GM12864 (cell line): Measurements from ENCODE around the gene ZFAND2A.

Experiments
- DNase-seq: peaks from one replicate; pipeline ENCODE4 v3.0.0-alpha.2; 2011; ENCODE audit warnings: low read depth
- H3K4me3 ChIP-seq: 2 replicates; pipeline ENCODE4 v1.5.1; 2011; ENCODE audit warnings: mild to moderate bottlenecking, low read depth, low read length, control low read depth
- TF ChIP-seq, protein P1 (sequence below): IDR thresholded peaks from 2 replicates; pipeline ENCODE4 v1.5.1; 2011; ENCODE audit warnings: low read depth, mild to moderate bottlenecking, moderate library complexity, low read length, control low read depth, inconsistent platforms; ENCODE audit errors: missing control alignments

The ZFAND2A gene

DNA sequence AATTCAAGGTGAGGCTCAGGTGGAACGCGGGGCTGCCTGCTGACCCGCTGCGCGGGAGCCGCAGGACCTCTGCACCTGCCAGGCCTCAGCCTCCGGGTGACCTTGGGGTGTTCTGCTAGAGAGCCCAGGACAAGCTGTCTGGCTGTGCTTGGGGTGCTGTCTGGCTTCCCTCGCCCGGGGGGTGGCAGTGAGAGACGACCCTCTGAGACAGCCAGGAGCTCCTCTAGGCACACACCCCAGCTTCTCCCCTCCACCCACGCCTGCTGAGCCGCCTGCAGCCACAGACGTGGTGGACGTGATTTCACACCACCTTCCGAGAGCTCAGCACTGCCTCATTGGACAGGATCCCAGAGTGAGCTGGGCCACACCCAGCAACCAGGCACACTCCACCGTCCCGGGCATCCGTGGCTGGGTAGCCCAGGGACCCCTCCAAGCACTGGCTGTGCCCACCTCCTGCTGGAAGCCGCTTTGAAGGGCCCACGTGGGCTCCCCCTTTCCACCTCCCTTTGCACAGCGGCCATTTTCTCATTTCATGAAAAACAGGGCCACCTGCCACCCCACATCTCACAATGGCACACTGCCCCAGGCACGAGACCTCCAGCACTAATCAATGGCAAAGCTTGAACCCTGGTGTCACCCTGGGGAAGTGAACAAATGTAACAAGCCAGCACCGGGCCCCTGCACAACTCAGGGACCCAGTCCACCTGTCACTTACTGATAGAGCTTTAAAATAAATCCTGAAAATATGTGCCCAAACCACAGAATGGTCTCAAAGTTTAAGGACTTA is 35.0 kb downstream of the ZFAND2A start:
- TF ChIP-seq, protein P1, sequence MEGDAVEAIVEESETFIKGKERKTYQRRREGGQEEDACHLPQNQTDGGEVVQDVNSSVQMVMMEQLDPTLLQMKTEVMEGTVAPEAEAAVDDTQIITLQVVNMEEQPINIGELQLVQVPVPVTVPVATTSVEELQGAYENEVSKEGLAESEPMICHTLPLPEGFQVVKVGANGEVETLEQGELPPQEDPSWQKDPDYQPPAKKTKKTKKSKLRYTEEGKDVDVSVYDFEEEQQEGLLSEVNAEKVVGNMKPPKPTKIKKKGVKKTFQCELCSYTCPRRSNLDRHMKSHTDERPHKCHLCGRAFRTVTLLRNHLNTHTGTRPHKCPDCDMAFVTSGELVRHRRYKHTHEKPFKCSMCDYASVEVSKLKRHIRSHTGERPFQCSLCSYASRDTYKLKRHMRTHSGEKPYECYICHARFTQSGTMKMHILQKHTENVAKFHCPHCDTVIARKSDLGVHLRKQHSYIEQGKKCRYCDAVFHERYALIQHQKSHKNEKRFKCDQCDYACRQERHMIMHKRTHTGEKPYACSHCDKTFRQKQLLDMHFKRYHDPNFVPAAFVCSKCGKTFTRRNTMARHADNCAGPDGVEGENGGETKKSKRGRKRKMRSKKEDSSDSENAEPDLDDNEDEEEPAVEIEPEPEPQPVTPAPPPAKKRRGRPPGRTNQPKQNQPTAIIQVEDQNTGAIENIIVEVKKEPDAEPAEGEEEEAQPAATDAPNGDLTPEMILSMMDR, result no peak
- H3K4me3 ChIP-seq, result no peak overlapping the region
- DNase-seq, result no peak

DNA sequence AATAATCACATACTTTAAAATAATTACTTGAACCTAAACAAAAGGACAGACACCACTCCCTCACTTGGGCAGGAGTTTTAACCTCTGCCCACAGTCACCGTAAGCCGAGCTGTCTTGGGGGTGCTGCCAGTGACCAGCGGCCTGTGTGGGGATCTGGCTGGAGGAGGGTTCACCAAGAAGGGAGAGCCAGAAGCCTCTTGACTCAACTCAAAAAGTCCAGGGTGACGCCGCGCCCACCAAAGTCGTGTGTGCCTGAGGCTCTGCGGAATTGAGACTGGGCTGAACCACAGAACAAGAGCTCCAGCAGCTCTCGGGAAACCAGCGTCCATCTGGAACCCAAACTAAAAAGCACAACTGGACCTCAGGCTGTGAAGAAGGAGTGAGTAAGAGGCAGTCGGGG is 35.8 kb downstream of the ZFAND2A start:
- no peak overlapping the region for H3K4me3 ChIP-seq
- TF ChIP-seq, protein P1, result no peak
- no peak for DNase-seq

DNA sequence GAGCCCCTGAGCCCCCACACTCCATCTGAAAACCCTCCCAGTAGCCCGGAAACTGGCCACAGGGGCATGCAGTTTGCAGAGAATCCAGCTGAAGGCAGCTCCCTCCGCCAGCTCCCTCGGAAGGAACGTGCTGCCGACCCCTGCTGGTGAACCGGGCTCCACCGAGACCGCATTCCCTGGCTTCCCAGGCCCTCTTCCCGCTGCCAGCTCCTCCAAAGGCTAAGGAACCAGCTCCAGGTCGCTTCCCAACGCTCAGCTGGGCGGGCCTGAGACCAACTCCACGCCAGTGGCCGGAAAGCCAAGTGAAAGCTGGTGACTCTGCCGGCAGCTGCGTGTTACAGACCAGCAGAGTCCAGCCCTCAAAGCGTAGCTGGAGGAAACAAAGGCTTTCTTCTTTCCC is 36.3 kb downstream of the ZFAND2A start:
- TF ChIP-seq, protein P1, result no peak
- no peak overlapping the region for H3K4me3 ChIP-seq
- no peak for DNase-seq

DNA sequence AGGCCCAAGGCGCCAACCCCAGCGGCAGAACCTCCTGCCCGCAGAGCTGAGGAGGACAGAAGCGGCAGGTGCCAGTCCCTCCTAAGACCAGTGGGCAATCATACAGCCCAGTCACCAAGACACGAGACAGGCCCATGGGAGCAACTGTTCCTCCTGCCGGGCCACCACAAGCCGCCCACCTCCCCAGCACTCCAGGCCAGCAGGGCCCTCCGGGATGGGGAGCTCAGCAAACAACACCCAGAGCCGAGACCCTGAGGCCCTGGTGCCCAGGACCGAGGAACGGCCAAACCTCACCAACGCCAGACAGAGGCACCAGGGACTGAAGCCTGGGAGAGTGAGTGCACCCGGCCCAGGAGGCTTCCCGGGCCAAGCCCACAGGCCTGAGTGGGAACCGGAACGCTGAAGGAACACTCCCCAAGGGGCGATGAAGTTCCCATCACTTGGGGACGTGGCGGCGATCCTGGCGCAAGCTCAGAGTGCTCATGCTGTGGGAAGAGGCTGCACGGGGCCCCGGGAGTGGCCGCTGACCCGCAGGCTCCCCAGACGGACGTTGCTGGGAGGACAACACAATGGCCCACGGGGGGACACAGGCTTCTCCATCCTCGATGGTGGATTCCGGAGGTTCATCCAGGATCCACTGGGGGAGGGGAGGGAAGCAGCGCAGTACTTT is 37.0 kb downstream of the ZFAND2A start:
- TF ChIP-seq, protein P1, result no peak
- H3K4me3 ChIP-seq, result no peak overlapping the region
- DNase-seq, result no peak

DNA sequence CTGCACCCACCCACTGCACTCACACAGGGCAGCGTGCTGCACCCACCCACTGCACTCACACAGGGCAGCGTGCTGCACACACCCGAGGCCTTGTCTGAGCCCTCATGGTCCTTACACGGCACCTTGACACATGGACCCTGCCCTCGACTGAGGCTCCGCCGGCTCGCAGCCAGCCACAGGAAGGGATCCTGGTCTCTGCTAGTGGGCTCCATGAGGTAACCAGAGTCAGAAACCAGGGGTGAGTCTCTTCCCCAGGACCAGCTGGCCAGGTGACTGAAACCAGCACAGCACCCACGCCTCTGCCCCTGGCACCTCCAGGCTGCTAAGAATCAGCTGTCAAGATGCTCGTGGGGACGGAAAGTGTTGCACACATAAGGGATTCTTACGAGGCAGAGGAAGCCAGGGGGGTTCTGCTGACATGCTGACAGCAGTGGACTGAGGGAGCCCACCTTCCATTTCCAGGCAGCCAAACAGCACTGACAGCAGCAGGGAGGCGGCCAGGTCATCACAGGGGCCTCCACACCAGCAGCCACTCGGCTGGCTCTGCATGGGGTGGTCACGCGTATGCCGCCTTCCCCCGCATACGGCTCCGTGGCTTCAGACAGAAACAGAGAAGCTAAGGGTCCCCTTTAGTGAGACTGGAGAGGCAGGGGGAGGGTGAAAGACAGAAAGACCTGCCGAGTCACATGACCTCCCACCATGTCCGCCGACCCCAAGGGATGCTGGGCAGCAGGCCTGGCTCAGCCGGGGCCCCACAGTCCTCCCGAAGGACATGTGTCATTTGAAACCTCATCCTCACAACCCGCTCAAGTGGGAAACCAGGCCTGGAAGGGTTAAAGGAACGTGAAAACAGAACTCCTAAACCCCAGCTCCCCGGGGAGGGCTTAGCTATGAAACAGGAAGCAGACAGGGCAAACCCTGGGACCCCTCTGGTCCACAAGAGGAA is 37.8 kb downstream of the ZFAND2A start:
- H3K4me3 ChIP-seq, result no peak overlapping the region
- TF ChIP-seq, protein P1, result no peak

DNA sequence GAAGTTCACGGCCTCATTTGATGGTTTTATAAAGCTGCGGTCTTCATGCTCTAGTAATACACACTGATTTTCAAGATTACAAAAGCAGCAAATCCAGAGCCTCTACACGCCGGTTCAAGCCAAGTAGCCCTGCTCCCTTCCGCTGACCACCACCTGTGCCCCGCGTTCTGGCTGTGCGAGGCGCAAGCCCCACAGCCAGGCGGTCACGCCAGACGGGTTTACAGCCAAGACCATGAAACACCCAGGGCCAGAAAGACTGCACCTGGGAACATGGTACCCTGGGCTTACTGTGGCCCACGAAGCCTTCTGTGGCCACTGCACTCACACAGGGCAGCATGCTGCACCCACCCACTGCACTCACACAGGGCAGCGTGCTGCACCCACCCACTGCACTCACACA is 38.5 kb downstream of the ZFAND2A start:
- TF ChIP-seq, protein P1, result no peak
- no peak overlapping the region for H3K4me3 ChIP-seq
- no peak for DNase-seq

More for the DNA sequence above, 37.8 kb downstream of the ZFAND2A start:
- DNase-seq, result no peak
